GM10847 (cell line): Measurements from ENCODE around the gene SLC4A1.

ENCODE experiments used
- POLR2A ChIP-seq: IDR thresholded peaks from 2 replicates; pipeline ENCODE4 v1.6.1; 2011; ENCODE audit not compliant: insufficient read length; ENCODE audit errors: extremely low read depth

SLC4A1 gene

DNA sequence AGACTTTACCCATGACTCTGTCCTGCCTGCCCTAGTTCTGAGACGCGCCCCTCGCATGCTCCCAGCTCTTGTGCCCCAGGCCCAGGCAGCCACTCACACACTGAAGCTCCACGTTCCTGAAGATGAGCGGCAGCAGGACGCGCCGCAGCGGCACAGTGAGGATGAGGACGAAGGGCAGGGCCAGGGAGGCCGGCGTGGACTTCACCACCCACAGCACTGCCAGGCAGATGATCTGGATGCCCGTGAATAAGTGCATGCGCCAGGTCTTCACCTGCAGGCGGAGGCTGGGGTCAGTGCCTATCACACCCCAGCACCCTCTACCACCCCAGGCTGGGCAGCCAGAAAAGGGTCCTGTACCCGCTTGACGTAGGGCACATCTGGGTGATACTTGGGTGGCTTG is 16.9 kb downstream of the SLC4A1 start:
- no peak for TF ChIP-seq POLR2A

DNA sequence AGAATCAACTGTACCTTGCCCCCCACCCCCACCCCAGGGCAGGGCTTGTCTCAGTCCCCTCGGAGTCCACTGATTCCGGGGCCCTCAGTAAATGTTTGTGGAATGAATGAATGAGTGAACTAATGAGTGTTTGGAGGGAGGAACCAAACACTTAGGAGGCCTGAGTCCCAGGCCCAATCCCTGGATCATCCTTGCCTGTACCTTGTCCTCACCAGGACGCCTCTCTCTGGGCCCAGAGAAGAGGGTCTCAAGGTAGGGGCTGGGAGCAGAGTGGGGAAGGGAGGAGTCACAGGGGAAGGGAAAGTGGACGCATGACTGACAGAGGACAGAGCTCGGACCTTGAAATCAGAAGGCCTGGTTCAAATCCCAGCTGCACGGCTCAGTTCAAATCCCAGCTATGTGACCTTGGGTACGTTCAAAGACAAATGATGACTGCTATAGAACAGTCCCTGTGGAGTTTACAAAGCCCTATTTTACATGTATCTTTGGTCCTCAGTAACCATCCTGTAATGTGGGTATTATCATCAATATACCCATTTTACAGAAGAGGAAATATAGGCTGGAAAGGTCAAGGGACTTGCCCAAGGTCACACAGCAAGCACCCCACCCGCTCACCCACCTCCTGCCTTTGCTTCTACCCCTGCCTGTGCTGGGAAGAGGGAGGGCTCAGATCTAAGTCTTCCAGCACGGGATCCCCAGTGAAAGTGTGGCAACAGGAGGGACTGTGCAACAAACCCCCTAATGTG is 18.3 kb downstream of the SLC4A1 start:
- TF ChIP-seq POLR2A = no peak

DNA sequence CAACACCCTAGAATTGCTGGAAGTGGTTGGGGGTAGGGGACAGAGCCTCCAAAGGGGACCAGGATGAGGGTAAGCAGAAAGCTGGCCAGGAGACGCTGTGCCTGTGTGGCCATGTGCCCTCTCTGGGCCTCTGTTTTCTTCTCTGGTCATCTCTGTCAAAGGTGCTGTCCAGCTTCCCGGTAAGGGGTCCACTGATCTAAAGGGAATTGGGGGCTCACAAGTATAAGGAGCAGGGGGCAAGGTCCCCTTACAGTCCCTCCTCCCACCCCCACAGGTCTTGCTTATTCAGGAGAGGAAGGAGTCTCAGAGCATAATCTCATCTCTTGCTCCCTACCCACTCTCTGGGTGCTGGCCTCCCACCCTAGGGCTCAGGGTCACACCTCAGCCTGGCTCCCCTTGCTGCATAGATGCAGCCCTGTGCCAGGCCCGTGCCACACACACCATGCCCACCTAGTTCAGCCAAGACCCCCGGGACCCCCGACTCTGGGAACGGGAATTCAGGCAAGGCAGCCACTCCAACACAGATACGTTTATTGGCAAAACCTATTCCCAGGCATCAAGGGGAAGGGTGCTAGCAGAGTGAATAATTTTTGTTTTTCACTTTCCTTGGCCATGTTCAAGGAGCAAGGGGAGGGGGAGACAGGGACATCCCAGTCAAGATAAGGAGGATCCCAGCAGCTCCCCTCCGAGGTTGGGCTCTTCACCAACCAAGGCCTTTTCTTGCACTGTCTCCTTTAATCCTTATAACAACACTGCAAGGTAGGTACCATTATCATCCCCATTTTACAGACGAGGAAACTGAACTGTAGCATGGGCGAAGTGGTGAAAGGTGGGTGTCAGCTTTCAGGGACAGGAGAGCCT is 19.8 kb downstream of the SLC4A1 start:
- TF ChIP-seq POLR2A = no peak

DNA sequence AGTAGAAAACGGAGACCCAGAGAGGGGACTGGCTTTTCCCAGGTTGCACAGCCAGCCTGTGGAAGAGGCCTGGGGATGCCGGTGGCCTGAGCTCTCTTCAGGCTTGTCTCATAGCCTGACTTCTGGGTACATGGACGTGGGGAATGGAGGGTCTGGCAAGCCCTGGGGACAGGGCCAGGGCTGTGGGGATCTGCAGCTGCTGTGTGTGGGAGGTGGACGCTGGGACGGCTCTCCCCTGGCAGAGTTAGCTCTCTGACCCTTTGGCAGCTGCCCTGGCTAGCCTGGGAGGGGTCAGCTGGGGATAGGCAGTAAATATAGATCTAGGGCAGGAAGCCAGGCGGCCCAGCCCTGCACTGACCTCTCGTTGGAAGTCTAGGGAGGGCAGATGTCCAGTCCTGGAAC is 20.5 kb downstream of the SLC4A1 start:
- no peak for TF ChIP-seq POLR2A

DNA sequence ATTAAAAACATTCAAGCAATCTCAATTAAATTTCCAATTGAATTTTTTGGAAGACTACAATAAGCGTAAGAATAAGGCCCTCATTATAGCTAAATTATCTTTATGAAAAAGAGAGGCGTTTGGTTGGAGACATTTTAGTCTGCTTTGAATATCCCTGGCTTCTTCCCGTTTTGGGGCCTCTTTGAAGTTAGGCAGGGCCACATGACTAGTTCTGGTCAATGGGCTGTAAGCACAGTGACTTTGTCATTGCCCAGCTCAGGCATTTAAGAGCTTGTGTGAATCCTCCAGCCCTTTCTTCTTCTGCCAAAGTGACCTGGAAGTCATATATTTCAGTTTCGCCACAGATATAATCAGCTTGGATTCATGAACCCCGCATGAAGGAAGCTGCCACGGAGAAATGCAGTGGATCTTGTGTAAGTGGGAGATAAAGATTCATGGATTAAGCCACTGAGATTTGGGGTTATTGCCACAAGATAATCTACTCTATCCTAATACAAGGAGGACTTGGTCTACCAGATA is 26.8 kb downstream of the SLC4A1 start:
- TF ChIP-seq POLR2A = no peak

DNA sequence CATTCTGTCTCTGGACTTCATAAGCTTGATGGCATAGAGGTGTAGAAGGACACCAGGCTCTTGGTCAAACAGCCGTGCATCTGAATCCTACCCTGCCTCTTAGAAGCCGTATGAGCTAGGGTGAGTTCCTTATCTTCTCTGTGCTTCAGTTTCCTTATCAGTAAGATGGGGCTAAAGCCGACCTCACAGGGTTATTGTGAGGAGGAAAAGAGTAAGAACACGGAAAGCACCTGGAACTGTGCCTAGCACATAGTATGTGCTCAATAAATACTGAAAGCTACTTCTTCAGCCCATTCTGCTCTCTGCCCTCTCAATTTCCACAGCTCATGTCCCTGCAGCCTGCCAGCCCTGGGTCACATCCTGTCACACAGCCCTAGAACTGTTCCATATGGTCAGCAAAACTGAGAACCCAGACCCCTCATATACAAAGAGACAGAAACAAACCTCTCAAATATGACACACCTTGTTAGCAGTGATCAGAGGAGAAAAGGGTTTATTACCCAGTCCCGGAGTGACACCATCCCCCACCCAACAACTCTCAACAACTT is 31.4 kb downstream of the SLC4A1 start:
- no peak for TF ChIP-seq POLR2A

DNA sequence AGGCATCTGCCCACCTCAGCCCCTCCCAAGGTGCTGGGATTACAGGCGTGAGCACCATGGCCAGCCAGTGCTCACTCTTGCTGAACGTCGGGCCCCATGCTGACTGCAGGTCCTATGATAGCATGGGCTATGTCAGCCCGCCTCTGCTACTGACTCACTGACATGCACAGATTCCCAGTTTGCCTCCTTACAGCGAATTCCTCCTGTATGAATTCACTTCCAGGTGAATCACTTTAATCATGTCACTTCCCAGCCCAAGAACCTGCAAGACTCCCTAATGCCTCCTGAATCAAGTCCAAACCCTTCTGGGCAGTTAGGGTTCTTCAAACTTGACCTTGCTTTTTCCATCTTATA is 32.4 kb downstream of the SLC4A1 start:
- TF ChIP-seq POLR2A = no peak

DNA sequence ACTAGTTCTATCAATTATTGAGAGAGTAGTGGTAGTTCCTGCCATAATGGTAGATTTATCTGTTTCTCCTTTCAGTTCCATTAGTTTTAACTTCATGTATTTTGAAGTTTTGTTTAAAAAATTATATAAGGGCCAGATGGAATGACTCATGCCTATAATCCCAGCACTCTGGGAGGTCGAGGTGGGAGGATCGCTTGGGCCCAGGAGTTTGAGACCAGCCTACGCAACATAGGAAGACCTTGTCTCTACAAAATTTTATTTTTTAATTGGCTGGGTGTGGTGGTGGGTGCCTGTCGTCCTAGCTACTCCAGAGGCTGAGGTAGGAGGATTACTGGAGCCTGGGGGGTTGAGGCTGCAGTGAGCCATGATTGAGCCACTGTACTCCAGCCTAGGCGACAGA is 34.4 kb downstream of the SLC4A1 start:
- TF ChIP-seq POLR2A = no peak

DNA sequence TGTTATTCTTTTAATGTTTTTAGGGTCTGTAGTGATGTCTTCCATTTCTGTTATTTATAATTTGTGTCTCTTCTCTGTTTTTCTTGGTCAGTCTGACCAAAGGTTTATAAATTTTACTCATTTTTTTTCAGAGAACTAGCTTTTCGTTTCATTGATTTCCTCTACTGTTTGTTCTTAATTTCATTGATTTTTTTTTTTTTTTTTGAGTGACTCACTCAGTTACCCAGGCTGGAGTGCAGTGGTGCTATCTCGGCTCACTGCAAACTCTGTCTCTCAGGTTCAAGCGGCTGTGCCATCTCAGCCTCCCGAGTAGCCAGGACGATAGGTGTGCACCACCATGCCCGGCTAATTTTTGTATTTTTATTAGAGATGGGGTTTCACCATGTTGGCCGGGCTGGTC is 35.9 kb downstream of the SLC4A1 start:
- no peak for TF ChIP-seq POLR2A

DNA sequence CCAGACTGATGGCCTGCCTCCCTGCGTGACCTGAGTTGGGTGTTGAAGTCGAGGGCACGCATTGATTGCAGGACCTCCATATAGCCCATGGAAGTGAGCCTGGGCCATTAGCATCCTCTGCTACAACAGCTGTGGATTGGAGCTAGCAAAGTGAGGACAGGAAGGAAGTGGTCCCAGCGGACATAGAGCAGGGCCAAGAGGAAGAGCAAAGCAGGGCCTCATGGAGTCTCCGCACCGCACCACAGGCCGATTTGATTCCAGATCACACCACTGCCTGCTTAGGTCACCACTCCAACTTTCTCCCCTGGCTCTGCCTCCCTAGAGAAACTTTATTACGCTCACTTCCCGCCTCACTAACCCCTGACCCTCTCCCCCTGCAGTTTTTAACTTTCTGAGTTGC is 37.8 kb downstream of the SLC4A1 start:
- TF ChIP-seq POLR2A = no peak

DNA sequence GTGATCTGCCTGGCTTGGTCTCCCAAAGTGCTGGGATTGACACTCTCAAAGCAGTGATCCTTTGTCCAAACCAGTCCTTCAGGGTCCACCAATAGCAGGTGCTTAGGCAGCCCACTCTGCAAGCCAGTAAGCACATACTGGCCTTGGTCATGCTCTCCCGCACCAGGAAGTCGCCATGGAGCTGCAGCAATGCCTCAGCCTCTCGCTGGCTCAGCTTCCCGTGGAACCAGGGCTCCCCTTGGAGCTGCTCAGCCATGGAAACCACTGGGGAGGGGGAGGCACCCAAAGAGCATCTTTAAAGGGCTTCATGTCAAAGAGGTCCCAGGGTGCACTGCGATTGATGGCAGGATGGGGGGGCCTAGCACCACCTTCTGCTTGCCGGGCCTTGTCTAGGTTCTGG is 38.8 kb downstream of the SLC4A1 start:
- TF ChIP-seq POLR2A = no peak

DNA sequence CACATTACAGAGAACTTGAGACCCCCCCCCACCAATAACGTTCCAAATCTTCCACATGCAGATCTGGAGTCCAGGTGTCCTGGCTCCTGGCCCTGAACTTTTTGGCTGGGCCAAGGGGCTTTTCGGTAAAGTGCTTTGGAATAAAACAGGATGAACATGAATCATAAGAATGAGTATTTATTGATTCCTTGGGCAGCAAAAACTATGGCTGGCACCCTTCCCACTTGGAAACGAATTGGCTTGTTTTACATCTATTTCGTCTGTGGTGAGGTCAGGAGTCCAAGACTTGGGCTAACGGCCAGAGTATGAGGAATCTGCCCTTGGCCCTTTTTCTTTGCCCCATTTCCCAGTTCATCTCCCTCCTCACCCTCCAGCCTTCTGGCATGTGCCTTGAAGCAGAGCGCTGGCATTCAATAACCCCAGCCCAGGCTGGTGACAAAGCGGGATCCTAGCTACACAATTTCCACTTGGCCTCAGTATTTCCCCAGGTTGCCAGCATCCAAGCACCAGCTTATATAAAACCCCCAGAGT is 44.3 kb downstream of the SLC4A1 start:
- no peak for TF ChIP-seq POLR2A

DNA sequence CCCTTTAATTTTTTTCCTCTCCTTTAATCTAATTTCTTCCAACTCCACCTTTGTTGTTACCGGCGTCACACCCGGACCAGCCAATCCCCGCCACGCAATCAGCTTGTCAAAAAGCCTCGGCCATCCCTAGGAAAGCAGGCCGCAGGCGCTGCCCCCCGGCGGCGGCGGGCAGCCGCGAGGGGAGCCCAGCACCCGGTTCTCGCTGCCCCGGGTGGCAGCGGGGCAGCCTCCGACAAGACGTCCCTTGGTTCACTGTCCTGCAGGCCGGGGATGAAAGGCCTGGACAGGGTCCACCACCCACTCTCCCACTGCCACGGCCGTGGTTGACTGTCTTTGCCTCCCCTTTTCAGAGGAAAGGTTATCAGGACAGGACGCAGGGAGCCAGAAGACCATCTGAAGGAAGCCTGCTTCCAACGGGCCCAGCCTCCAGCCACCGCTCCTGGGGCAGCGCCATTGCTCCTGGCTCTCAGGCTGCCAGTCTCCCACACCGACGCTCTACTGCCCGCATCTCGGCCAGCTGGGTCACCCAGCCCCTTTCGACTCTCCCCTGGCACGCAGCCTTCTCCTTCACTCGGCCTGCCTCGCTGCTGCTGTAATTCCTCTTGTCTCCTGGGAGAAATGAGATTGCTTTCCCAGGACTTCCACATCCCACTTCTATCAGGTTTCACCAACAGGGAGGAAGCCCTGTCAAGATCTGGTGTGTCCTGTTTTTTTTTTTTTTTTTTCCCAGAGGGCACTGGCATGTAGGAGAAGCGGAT is 45.6 kb downstream of the SLC4A1 start:
- no peak for TF ChIP-seq POLR2A

DNA sequence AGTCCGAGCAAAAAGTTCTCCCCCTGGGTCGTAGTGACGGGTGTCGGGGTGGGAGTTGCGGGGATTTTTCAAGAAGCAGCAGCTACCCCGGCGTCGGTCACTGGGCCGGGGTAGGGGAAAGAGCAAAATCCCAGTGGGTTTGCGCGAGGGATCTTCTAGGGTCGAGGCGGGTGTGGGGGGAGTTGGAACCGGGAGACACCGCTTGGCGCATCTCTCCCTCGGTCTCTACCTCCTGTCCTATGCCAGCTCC is 46.1 kb downstream of the SLC4A1 start:
- TF ChIP-seq POLR2A = no peak

DNA sequence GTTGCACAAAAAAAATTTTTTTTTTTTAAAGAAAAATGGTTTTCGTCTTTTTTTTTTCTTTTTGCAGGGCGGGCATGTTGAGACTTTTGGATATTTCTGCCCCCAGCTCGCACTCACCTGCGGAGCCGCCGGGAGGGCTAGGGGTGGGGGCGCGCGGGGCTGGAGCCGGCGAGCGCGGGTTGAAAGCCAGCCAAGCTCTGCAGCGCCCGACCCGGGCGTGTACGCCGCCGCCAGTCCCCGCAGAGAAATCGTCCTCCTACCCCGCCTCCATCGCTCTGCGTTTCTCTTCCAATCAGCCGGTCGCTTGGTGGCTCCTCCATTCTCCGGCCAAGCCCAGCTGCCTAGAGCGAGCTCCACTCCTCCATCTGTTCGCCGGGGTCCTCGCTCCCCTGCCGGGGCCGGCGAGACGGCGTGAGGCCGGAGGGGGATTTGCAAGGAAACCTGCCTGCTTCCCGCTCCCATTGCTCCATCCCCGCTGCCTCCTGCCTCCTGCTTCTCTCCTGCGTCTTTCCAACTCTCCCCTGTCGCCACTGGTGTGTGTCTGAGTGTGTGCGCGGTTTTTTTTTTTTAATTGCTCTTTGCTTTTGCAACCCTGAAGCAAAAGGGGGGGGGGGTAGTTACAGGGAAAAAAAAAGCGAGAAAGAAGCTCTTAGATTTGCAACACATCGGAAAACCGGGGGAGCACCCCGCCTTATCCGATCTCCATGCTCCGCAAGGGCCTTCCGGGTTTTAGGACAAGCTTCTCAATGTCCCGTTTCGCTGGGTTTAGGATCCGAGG is 46.7 kb downstream of the SLC4A1 start:
- no peak for TF ChIP-seq POLR2A
